ENCODE measurements around the gene CPEB1.

Gene CPEB1

GRCh38 chr15:82624008-82624407, 23.2 kb downstream of the CPEB1 start:
- TF ChIP-seq TAF1 (IDR thresholded peaks at IDR 0.05; ENCODE audit: borderline replicate concordance, insufficient read depth, low read length) (no peak), POLR2AphosphoS5 (IDR thresholded peaks at IDR 0.05; ENCODE audit: low read depth, low read length) (no peak), FOXP2 (optimal IDR thresholded peaks at IDR 0.05; ENCODE audit: borderline replicate concordance, extremely low read depth, extremely low read length, insufficient read depth) (no peak), SIN3A (IDR thresholded peaks at IDR 0.05; ENCODE audit: borderline replicate concordance, insufficient read depth, low read length) (no peak)
- TF ChIP-seq, protein P1, sequence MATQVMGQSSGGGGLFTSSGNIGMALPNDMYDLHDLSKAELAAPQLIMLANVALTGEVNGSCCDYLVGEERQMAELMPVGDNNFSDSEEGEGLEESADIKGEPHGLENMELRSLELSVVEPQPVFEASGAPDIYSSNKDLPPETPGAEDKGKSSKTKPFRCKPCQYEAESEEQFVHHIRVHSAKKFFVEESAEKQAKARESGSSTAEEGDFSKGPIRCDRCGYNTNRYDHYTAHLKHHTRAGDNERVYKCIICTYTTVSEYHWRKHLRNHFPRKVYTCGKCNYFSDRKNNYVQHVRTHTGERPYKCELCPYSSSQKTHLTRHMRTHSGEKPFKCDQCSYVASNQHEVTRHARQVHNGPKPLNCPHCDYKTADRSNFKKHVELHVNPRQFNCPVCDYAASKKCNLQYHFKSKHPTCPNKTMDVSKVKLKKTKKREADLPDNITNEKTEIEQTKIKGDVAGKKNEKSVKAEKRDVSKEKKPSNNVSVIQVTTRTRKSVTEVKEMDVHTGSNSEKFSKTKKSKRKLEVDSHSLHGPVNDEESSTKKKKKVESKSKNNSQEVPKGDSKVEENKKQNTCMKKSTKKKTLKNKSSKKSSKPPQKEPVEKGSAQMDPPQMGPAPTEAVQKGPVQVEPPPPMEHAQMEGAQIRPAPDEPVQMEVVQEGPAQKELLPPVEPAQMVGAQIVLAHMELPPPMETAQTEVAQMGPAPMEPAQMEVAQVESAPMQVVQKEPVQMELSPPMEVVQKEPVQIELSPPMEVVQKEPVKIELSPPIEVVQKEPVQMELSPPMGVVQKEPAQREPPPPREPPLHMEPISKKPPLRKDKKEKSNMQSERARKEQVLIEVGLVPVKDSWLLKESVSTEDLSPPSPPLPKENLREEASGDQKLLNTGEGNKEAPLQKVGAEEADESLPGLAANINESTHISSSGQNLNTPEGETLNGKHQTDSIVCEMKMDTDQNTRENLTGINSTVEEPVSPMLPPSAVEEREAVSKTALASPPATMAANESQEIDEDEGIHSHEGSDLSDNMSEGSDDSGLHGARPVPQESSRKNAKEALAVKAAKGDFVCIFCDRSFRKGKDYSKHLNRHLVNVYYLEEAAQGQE (IDR thresholded peaks at IDR 0.05; ENCODE audit: insufficient read depth in 1 of 2, low read depth in 2 of 2, low read length in 2 of 2) = no peak

DNA sequence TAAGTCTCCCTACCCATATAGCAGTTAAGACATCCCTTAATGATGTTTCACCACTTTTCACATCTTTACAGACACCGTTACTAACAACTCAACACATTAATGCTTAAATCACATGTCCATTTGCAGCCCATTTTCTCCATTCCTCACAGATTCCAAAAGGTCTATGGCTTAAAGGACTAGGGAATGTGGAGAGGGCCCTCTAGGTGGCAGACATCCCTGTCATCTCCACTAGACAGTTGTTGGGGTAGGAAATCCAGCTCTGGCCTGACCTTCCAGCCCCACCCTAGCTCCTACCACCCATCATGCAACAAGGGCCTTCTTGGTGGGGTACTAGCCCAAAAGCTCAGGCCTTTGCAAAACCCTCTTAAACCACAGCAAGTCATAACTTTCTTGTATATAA, 25.2 kb downstream of the CPEB1 start:
- TF ChIP-seq, protein P1 (IDR thresholded peaks at IDR 0.05; ENCODE audit: insufficient read depth in 1 of 2, low read depth in 2 of 2, low read length in 2 of 2) = no peak
- TF ChIP-seq SIN3A (IDR thresholded peaks at IDR 0.05; ENCODE audit: borderline replicate concordance, insufficient read depth, low read length) (no peak), FOXP2 (optimal IDR thresholded peaks at IDR 0.05; ENCODE audit: borderline replicate concordance, extremely low read depth, extremely low read length, insufficient read depth) (no peak), POLR2AphosphoS5 (IDR thresholded peaks at IDR 0.05; ENCODE audit: low read depth, low read length) (no peak), TAF1 (IDR thresholded peaks at IDR 0.05; ENCODE audit: borderline replicate concordance, insufficient read depth, low read length) (no peak)

- TF ChIP-seq, protein P1 (IDR thresholded peaks at IDR 0.05; ENCODE audit: insufficient read depth in 1 of 2, low read depth in 2 of 2, low read length in 2 of 2) = no peak
- TF ChIP-seq FOXP2 (optimal IDR thresholded peaks at IDR 0.05; ENCODE audit: borderline replicate concordance, extremely low read depth, extremely low read length, insufficient read depth) (no peak), TAF1 (IDR thresholded peaks at IDR 0.05; ENCODE audit: borderline replicate concordance, insufficient read depth, low read length) (no peak), SIN3A (IDR thresholded peaks at IDR 0.05; ENCODE audit: borderline replicate concordance, insufficient read depth, low read length) (no peak), POLR2AphosphoS5 (IDR thresholded peaks at IDR 0.05; ENCODE audit: low read depth, low read length) (no peak)
These were observed 33.4 kb downstream of the CPEB1 start for GRCh38 chr15:82613747-82614146.

- TF ChIP-seq FOXP2 (optimal IDR thresholded peaks at IDR 0.05; ENCODE audit: borderline replicate concordance, extremely low read depth, extremely low read length, insufficient read depth) (no peak), POLR2AphosphoS5 (IDR thresholded peaks at IDR 0.05; ENCODE audit: low read depth, low read length) (no peak), TAF1 (IDR thresholded peaks at IDR 0.05; ENCODE audit: borderline replicate concordance, insufficient read depth, low read length) (no peak), SIN3A (IDR thresholded peaks at IDR 0.05; ENCODE audit: borderline replicate concordance, insufficient read depth, low read length) (no peak)
- TF ChIP-seq, protein P1 (IDR thresholded peaks at IDR 0.05; ENCODE audit: insufficient read depth in 1 of 2, low read depth in 2 of 2, low read length in 2 of 2) = no peak
These were observed 35.8 kb downstream of the CPEB1 start for GRCh38 chr15:82611348-82611747.

- TF ChIP-seq SIN3A (IDR thresholded peaks at IDR 0.05; ENCODE audit: borderline replicate concordance, insufficient read depth, low read length) (no peak), FOXP2 (optimal IDR thresholded peaks at IDR 0.05; ENCODE audit: borderline replicate concordance, extremely low read depth, extremely low read length, insufficient read depth) (no peak)
These were observed 45.0 kb downstream of the CPEB1 start for GRCh38 chr15:82602195-82602594.

Data from PFSK-1 (cell line).